GM12891 (cell line): ENCODE measurements around the gene LRRC71.

Experiments used
- POLR2A ChIP-seq: IDR thresholded peaks from 2 replicates; pipeline ENCODE4 v1.6.1; 2011; ENCODE audit warnings: low read depth, low read length, control low read depth
- POLR2AphosphoS5 ChIP-seq: IDR thresholded peaks from 2 replicates; pipeline ENCODE4 v1.6.1; 2011; ENCODE audit warnings: low read depth, low read length, control low read depth
- POU2F2 ChIP-seq: IDR thresholded peaks from 2 replicates; pipeline ENCODE4 v1.6.1; 2011; ENCODE audit warnings: low read depth, mild to moderate bottlenecking, control low read depth, low read length, moderate library complexity
- SPI1 ChIP-seq: IDR thresholded peaks from 2 replicates; pipeline ENCODE4 v1.6.1; 2011; ENCODE audit warnings: low read depth, low read length, control low read depth
- TAF1 ChIP-seq: IDR thresholded peaks from 2 replicates; pipeline ENCODE4 v1.6.1; 2011; ENCODE audit warnings: low read depth, low read length, control low read depth

GRCh38 chr1:156894711-156895454 lies 25.5 kb upstream of the LRRC71 start:
- TF ChIP-seq POLR2A: no peak
- TF ChIP-seq TAF1: no peak
- TF ChIP-seq POLR2AphosphoS5: no peak
- TF ChIP-seq POU2F2: no peak
- TF ChIP-seq SPI1: no peak
